Psoas muscle (tissue), 8 donors: ENCODE data around the gene DAZL. TPM values are rescaled to one million over a fixed set of nuclear protein-coding genes. Genes with fewer than 3 reads are reported as not detected.

Experiments used
- ATAC-seq, 4 donors: fragments of 200-7000 bp; cut with Tn5 transposase; one replicate each; pipeline ENCODE4 v1.9.1; 2020; ENCODE audit warnings: moderate library complexity in 3 of 4, mild to moderate bottlenecking in 2 of 4
- DNase-seq, 2 donors: peaks; one replicate each; pipeline ENCODE4 v3.0.0-alpha.2; 2020
- H3K27ac ChIP-seq: fragments of 200-600 bp; one replicate; pipeline ENCODE4 v1.8.0; 2022
- H3K27me3 ChIP-seq, 3 donors: fragments of 200-600 bp in 1 of 3; one replicate each; pipeline versions ENCODE4 v1.6.1 to v1.8.0; 2013 to 2022; ENCODE audit warnings: low read length in 2 of 3, mild to moderate bottlenecking in 2 of 3, moderate library complexity in 1 of 3; ENCODE audit not compliant: insufficient read depth in 3 of 3
- H3K36me3 ChIP-seq, 2 donors: fragments of 200-600 bp in 1 of 2; one replicate each; pipeline versions ENCODE4 v1.6.1 to v1.8.0; 2013 to 2022; ENCODE audit warnings: low read depth in 1 of 2, mild to moderate bottlenecking in 1 of 2, moderate library complexity in 1 of 2; ENCODE audit not compliant: insufficient read depth in 1 of 2
- H3K4me1 ChIP-seq: fragments of 200-600 bp; one replicate; pipeline ENCODE4 v1.8.0; 2022
- H3K4me3 ChIP-seq: fragments of 200-600 bp; one replicate; pipeline ENCODE4 v1.8.0; 2022; ENCODE audit warnings: mild to moderate bottlenecking
- H3K9me3 ChIP-seq: fragments of 200-600 bp; one replicate; pipeline ENCODE4 v1.8.0; 2022
- WGBS, 3 donors: extraction: QIAGEN DNeasy Blood & Tissue Kit; methylation state at CpG; one replicate each; pipeline versions ENCODE4 v1.1.6 to v1.1.7; 2013; 5-methylcytosine and 5-hydroxymethylcytosine counted together
- intact Hi-C, 2 donors: fragments of 100-400 bp; cut with DNase I; formaldehyde crosslinking; loops; one replicate each; pipeline versions ENCODE4 v1.11.0 to v1.14.2; 2022
- polyA plus RNA-seq, 3 donors: library from polyadenylated mRNA; stranded (reverse); fragments of 200-250 nt; gene quantifications; one replicate each; pipeline ENCODE4 v1.2.3, GENCODE V29; 2013
- total RNA-seq, 4 donors: library from RNA; stranded (reverse); fragmentation: NEBNext Ultra II Directional in 2 of 4; extraction: Animal tissue kit (Norgen Biotek cat#: 25700) in 2 of 4; gene quantifications; one replicate each; pipeline versions ENCODE4 v1.2.1 to v1.2.4, GENCODE V29; 2021 to 2023
- TF ChIP-seq, protein P1 (sequence below): fragments of 200-600 bp; IDR thresholded peaks from one replicate; pipeline ENCODE4 v1.8.0; 2022; ENCODE audit warnings: antibody characterized with exemption
- donor health status: healthy with polysubstance abuse.
- donor health status: DM: no; HTN: no; CAD: no; lungs with moderate emphysema.
- donor health status: Bipolar disorder and iron deficiency.
- donor health status: healthy.
- donor health status: DM: yes; HTN: yes; CAD: no.
- donor health status: DM: no; HTN: no; CAD: no.
- donor health status: DM: no; HTN: no; CAD: no.
- donor health status: DM: yes; HTN: yes; CAD: no.

The DAZL gene
- total and polyA plus RNA-seq, 7 donors, result not detected

DNA sequence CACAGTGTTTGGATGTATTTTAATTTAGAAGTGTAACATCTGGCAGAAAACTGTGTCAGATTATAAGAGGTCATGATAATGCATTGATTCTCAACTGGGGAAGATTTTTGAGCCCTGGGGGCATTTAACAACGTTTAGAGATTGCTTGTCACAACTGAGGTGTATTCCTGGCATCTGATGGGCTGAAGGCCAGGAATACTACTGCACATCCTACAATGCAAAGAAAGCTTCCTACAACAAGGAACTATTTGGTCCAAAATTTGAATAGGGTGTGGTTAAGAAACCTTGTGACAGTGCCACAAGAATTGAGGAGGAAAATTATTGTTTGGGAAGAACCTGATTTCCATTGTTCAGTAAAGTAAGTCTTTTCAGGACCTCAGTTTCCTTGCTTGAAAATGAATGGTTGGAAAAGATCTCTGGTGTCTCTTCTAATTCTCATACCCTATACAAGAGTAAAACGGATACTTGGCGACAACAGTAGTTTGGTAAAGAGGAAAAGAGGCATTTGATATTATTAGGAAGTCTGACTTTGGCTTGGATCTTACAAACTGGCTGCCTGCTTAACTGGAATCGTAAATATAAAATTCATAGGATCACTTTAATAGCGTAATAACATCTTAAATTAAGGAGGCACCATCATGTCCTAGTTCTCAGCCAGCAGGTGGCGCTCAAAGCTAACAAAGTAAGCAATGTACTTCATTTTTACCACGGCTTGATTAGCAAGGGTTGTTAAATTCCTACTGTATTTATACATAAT is 4.3 kb downstream of the DAZL start:
- TF ChIP-seq, protein P1, sequence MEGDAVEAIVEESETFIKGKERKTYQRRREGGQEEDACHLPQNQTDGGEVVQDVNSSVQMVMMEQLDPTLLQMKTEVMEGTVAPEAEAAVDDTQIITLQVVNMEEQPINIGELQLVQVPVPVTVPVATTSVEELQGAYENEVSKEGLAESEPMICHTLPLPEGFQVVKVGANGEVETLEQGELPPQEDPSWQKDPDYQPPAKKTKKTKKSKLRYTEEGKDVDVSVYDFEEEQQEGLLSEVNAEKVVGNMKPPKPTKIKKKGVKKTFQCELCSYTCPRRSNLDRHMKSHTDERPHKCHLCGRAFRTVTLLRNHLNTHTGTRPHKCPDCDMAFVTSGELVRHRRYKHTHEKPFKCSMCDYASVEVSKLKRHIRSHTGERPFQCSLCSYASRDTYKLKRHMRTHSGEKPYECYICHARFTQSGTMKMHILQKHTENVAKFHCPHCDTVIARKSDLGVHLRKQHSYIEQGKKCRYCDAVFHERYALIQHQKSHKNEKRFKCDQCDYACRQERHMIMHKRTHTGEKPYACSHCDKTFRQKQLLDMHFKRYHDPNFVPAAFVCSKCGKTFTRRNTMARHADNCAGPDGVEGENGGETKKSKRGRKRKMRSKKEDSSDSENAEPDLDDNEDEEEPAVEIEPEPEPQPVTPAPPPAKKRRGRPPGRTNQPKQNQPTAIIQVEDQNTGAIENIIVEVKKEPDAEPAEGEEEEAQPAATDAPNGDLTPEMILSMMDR, result peak; percentile 90
- Histone ChIP-seq H3K4me3 (peak overlapping the region; percentile 19), H3K9me3 (no peaks in the 10 kb centered on the region), H3K27me3 (no peaks in the 10 kb centered on the region), H3K36me3 (no peaks in the 10 kb centered on the region), H3K27ac (no peak overlapping the region), H3K4me1 (peaks cover 4% of the 10 kb centered on the region)
- WGBS, 3 donors, result 10 to 13% (median 11%) methylated on average over 7 of the region's 7 CpGs
- ATAC-seq, result peak; percentile 56 to 93 (median 70)
- intact Hi-C loops, result loop anchor here (2.0 to 10.0 kb wide), 5 partner anchors 244 to 634 kb away; partner anchors contain the start of gene PLCL2 (in 1 of the 2)
- DNase-seq, result peak; percentile 73 to 88

- TF ChIP-seq, protein P1, result no peak
- Histone ChIP-seq H3K9me3 (no peaks in the 10 kb centered on the region), H3K36me3 (no peaks in the 10 kb centered on the region), H3K27me3 (no peaks in the 10 kb centered on the region), H3K4me1 (peaks cover 4% of the 10 kb centered on the region), H3K27ac (no peak overlapping the region), H3K4me3 (no peak overlapping the region)
- DNase-seq (no peak), ATAC-seq (no peak)
- intact Hi-C loops, result loop anchor here (2.0 to 10.0 kb wide), 6 partner anchors 245 to 813 kb away; partner anchors contain the start of gene PLCL2 (in 1 of the 2)
- 49 to 83% (median 77%) methylated on average over 3 of the region's 3 CpGs for WGBS, 3 donors
These were observed 5.5 kb downstream of the DAZL start for GRCh38 chr3:16599694-16600093.

- 86 to 90% (median 86%) methylated on average over 5 of the region's 5 CpGs for WGBS, 3 donors
- H3K27me3 ChIP-seq, result no peaks in the 10 kb centered on the region
- H3K36me3 ChIP-seq, result no peaks in the 10 kb centered on the region
- intact Hi-C loops, result loop anchor here in 1 of 2 donors (5.0 kb wide), 1 partner anchor 816 kb away; no protein-coding TSS in a partner anchor
- no peak overlapping the region for H3K4me3 ChIP-seq
- peaks cover 1% of the 10 kb centered on the region for H3K4me1 ChIP-seq
- no peak for DNase-seq
- no peaks in the 10 kb centered on the region for H3K9me3 ChIP-seq
- H3K27ac ChIP-seq, result no peak overlapping the region
- ATAC-seq, result no peak
- TF ChIP-seq, protein P1, result no peak
These were observed 8.7 kb downstream of the DAZL start for GRCh38 chr3:16596352-16597032.

DNA sequence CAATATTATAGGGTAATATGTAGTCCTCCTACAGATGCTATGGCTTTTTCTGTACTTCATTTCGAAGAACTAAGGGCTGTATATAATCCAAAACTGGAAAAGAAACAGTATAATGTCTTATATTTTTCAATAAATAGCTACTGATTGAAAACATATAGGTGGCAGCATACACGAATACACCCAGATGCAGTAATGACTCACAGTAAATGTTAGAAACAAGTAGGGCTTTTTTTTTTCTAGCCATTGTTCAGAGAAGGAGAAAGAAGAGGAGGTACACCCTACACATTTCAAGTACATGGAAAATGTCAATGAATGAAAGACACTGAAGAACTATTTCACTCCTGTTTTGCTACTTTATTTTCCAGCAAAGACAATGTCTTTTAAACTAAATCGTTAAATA is 9.4 kb downstream of the DAZL start:
- no peak overlapping the region for H3K4me3 ChIP-seq
- DNase-seq (no peak), ATAC-seq (no peak)
- no peaks in the 10 kb centered on the region for H3K27me3 ChIP-seq
- no peak overlapping the region for H3K27ac ChIP-seq
- WGBS, 3 donors, result 80 to 83% (median 81%) methylated on average over 3 of the region's 3 CpGs
- no peaks in the 10 kb centered on the region for H3K4me1 ChIP-seq
- H3K36me3 ChIP-seq, result no peaks in the 10 kb centered on the region
- intact Hi-C loops, result loop anchor here in 1 of 2 donors (5.0 kb wide), 1 partner anchor 817 kb away; no protein-coding TSS in a partner anchor
- TF ChIP-seq, protein P1, result no peak
- no peaks in the 10 kb centered on the region for H3K9me3 ChIP-seq
